ENCODE results near the gene SEC23IP. TPM values are rescaled to one million over a fixed set of nuclear protein-coding genes. Genes with fewer than 3 reads are reported as not detected.

Gene SEC23IP
- total RNA-seq, 1 donor from 2014 or later, result 86.2 TPM

- Mint-ChIP-seq H3K4me3 (no peak overlapping the region), H3K27me3 (ENCODE audit: low read depth) (no peaks in the 10 kb centered on the region), H3K27ac (ENCODE audit: unreplicated experiment) (no peak overlapping the region), H3K4me1 (no peaks in the 10 kb centered on the region), H3K36me3 (ENCODE audit: low read depth) (peaks cover 3% of the 10 kb centered on the region), H3K9me3 (no peaks in the 10 kb centered on the region)
- no peak for TF ChIP-seq CTCF (conservative IDR thresholded peaks at IDR 0.05)
- no peak for DNase-seq (ENCODE audit: low read depth, low spot score)
Measured at GRCh38 chr10:119919826-119920225, 27.3 kb downstream of the SEC23IP start.

GRCh38 chr10:119928411-119928810 lies 35.9 kb downstream of the SEC23IP start:
- H3K4me1 Mint-ChIP-seq, result peaks cover 6% of the 10 kb centered on the region
- no peak overlapping the region for H3K27ac Mint-ChIP-seq (ENCODE audit: unreplicated experiment)
- DNase-seq (ENCODE audit: low read depth, low spot score), result no peak
- H3K27me3 Mint-ChIP-seq (ENCODE audit: low read depth), result no peaks in the 10 kb centered on the region
- no peak overlapping the region for H3K4me3 Mint-ChIP-seq
- TF ChIP-seq CTCF (conservative IDR thresholded peaks at IDR 0.05), result no peak
- H3K9me3 Mint-ChIP-seq, result no peaks in the 10 kb centered on the region
- H3K36me3 Mint-ChIP-seq (ENCODE audit: low read depth), result peaks cover 7% of the 10 kb centered on the region

- peaks cover 10% of the 10 kb centered on the region for H3K36me3 Mint-ChIP-seq (ENCODE audit: low read depth)
Measured at GRCh38 chr10:119931871-119932270, 39.3 kb downstream of the SEC23IP start.

GRCh38 chr10:119932631-119933030 lies 40.1 kb downstream of the SEC23IP start:
- peaks cover 8% of the 10 kb centered on the region for H3K36me3 Mint-ChIP-seq (ENCODE audit: low read depth)

More at GRCh38 chr10:119931871-119932270, 39.3 kb downstream of the SEC23IP start:
- H3K4me3 Mint-ChIP-seq, result no peak overlapping the region
- no peaks in the 10 kb centered on the region for H3K9me3 Mint-ChIP-seq
- no peak overlapping the region for H3K27ac Mint-ChIP-seq (ENCODE audit: unreplicated experiment)
- DNase-seq (ENCODE audit: low read depth, low spot score), result no peak
- TF ChIP-seq CTCF (conservative IDR thresholded peaks at IDR 0.05), result no peak
- H3K27me3 Mint-ChIP-seq (ENCODE audit: low read depth), result no peaks in the 10 kb centered on the region
- H3K4me1 Mint-ChIP-seq, result peaks cover 9% of the 10 kb centered on the region

GRCh38 chr10:119933179-119933578 lies 40.6 kb downstream of the SEC23IP start:
- peak; percentile 71 for TF ChIP-seq CTCF (conservative IDR thresholded peaks at IDR 0.05)
- no peak for DNase-seq (ENCODE audit: low read depth, low spot score)
- no peaks in the 10 kb centered on the region for H3K9me3 Mint-ChIP-seq
- H3K27me3 Mint-ChIP-seq (ENCODE audit: low read depth), result no peaks in the 10 kb centered on the region
- no peak overlapping the region for H3K27ac Mint-ChIP-seq (ENCODE audit: unreplicated experiment)
- H3K36me3 Mint-ChIP-seq (ENCODE audit: low read depth), result peaks cover 8% of the 10 kb centered on the region
- H3K4me3 Mint-ChIP-seq, result no peak overlapping the region
- H3K4me1 Mint-ChIP-seq, result peaks cover 9% of the 10 kb centered on the region

More at GRCh38 chr10:119932631-119933030, 40.1 kb downstream of the SEC23IP start:
- H3K27me3 Mint-ChIP-seq (ENCODE audit: low read depth), result no peaks in the 10 kb centered on the region
- no peak for TF ChIP-seq CTCF (conservative IDR thresholded peaks at IDR 0.05)
- no peak overlapping the region for H3K4me3 Mint-ChIP-seq
- H3K27ac Mint-ChIP-seq (ENCODE audit: unreplicated experiment), result no peak overlapping the region
- H3K9me3 Mint-ChIP-seq, result no peaks in the 10 kb centered on the region
- H3K4me1 Mint-ChIP-seq, result peaks cover 9% of the 10 kb centered on the region
- no peak for DNase-seq (ENCODE audit: low read depth, low spot score)

- H3K27me3 Mint-ChIP-seq (ENCODE audit: low read depth), result no peaks in the 10 kb centered on the region
- no peak overlapping the region for H3K4me3 Mint-ChIP-seq
- H3K9me3 Mint-ChIP-seq, result no peaks in the 10 kb centered on the region
- no peak for DNase-seq (ENCODE audit: low read depth, low spot score)
- no peaks in the 10 kb centered on the region for H3K4me1 Mint-ChIP-seq
- peaks cover 22% of the 10 kb centered on the region for H3K36me3 Mint-ChIP-seq (ENCODE audit: low read depth)
- no peak for TF ChIP-seq CTCF (conservative IDR thresholded peaks at IDR 0.05)
- H3K27ac Mint-ChIP-seq (ENCODE audit: unreplicated experiment), result no peak overlapping the region
Measured at GRCh38 chr10:119940487-119940886, 48.0 kb downstream of the SEC23IP start.
